Keratinocyte (primary cell): ENCODE measurements around the gene ZG16B.

Experiments used
- EZH2 ChIP-seq: IDR thresholded peaks from one replicate; pipeline ENCODE4 v1.6.1; 2012; ENCODE audit warnings: inconsistent platforms, mild to moderate bottlenecking, low read length, moderate library complexity
- TF ChIP-seq, protein P1 (sequence below), 3 experiments: IDR thresholded peaks in 1 of 3; conservative IDR thresholded peaks in 1 of 3; optimal IDR thresholded peaks in 1 of 3; 2 replicates in 2 of 3; 3 replicates in 1 of 3; pipeline versions ENCODE3 to v1.5.1; 2011; ENCODE audit warnings: low read length in 3 of 3, mild to moderate bottlenecking in 3 of 3, moderate library complexity in 2 of 3, control low read depth in 1 of 3, inconsistent platforms in 1 of 3; ENCODE audit not compliant: insufficient read depth in 2 of 3; ENCODE audit errors: extremely low read depth in 1 of 3

DNA sequence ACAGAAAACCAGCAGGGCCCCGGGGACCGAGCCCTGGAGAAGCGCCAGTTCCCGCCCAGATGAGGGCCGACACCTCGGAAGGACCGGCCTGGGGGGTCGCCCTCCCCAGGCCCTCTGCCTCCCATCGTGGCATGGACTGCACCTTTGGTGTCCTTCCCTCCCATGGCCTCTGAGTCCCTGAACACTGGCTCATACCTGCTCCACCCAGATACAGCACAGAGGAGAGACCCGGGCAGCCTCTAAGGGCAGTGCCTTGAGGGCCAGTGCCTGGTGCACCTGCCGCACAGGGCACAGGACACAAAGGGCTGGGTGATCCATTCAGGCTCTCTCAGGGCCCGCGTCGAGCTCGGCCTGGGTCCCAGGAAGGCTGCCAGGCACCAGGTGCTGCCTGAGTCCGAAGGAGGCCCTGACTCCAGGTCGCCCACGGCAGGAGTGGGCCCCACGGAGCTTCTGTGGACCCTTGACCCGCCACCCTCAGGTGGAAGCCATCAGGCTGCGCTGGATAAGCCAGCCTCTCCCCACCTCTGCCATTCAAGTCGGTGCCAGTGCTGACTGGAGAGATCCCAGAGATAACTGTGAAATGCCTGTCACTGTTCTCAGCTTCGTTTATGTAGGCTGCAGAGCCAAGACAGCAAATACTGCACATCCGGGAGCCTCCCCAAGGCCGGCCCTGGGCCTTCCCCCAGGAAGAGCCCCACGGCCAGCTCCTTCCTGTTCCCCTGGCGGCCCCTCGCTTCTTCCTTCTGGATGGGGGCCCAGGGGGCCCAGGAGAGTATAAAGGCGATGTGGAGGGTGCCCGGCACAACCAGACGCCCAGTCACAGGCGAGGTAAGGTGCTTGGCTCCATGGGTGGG is at the start of gene ZG16B:
- TF ChIP-seq, protein P1, sequence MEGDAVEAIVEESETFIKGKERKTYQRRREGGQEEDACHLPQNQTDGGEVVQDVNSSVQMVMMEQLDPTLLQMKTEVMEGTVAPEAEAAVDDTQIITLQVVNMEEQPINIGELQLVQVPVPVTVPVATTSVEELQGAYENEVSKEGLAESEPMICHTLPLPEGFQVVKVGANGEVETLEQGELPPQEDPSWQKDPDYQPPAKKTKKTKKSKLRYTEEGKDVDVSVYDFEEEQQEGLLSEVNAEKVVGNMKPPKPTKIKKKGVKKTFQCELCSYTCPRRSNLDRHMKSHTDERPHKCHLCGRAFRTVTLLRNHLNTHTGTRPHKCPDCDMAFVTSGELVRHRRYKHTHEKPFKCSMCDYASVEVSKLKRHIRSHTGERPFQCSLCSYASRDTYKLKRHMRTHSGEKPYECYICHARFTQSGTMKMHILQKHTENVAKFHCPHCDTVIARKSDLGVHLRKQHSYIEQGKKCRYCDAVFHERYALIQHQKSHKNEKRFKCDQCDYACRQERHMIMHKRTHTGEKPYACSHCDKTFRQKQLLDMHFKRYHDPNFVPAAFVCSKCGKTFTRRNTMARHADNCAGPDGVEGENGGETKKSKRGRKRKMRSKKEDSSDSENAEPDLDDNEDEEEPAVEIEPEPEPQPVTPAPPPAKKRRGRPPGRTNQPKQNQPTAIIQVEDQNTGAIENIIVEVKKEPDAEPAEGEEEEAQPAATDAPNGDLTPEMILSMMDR (optimal IDR thresholded peaks at IDR 0.05 in 1 of 3, IDR thresholded peaks at IDR 0.05 in 1 of 3, conservative IDR thresholded peaks at IDR 0.05 in 1 of 3; ENCODE audit: extremely low read depth in 1 of 3, insufficient read depth in 2 of 3, low read length in 3 of 3): no peak
- no peak for TF ChIP-seq EZH2
